Measurements from ENCODE around the gene SLIT3. TPM values are rescaled to one million over a fixed set of nuclear protein-coding genes. Genes with fewer than 3 reads are reported as not detected.

The SLIT3 gene
- total RNA-seq, 6 experiments from 2014 or later: 0.31 to 1.2 (median 0.65) TPM

DNA sequence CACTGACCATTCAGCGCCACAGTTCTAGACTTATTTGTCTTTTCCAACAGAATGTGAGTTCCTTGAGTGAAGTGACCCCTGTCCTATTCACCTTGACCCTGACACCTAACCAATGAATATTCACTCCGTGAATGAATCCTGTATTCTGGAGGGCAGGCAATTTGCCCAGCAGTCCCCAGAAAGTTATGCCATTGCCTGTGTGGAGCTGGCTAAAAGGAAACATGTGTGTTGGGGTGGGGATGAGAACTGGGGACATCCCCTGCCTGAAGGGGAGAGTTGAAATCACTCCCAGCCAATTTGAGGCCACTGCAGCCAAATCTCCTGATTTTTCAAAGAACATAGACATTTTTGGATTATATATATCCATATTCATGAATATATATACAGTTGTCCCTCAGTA, 199.0 kb downstream of the SLIT3 start:
- intact Hi-C loops (cut with DNase I): no loop called here
- Histone ChIP-seq H3K27ac (no peak overlapping the region), H3K27me3 (no peaks in the 10 kb centered on the region), H3K4me3 (no peak overlapping the region), H3K36me3 (no peaks in the 10 kb centered on the region), H3K4me1 (no peaks in the 10 kb centered on the region), H3K9me3 (no peaks in the 10 kb centered on the region)
- DNase-seq: no peak
- ATAC-seq: no peak
- TF ChIP-seq, protein P1, sequence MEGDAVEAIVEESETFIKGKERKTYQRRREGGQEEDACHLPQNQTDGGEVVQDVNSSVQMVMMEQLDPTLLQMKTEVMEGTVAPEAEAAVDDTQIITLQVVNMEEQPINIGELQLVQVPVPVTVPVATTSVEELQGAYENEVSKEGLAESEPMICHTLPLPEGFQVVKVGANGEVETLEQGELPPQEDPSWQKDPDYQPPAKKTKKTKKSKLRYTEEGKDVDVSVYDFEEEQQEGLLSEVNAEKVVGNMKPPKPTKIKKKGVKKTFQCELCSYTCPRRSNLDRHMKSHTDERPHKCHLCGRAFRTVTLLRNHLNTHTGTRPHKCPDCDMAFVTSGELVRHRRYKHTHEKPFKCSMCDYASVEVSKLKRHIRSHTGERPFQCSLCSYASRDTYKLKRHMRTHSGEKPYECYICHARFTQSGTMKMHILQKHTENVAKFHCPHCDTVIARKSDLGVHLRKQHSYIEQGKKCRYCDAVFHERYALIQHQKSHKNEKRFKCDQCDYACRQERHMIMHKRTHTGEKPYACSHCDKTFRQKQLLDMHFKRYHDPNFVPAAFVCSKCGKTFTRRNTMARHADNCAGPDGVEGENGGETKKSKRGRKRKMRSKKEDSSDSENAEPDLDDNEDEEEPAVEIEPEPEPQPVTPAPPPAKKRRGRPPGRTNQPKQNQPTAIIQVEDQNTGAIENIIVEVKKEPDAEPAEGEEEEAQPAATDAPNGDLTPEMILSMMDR (IDR thresholded peaks at IDR 0.05): no peak
- TF ChIP-seq POLR2A (IDR thresholded peaks at IDR 0.05): no peak
- WGBS (ENCODE audit: insufficient coverage, low coverage, low lambda C conversion rate, missing lambda C conversion rate): 68% methylated on average over 2 of the region's 2 CpGs

GRCh38 chr5:169100735-169101075, 200.2 kb downstream of the SLIT3 start:
- no peaks in the 10 kb centered on the region for H3K27me3 ChIP-seq

GRCh38 chr5:169099801-169100734, 200.9 kb downstream of the SLIT3 start:
- intact Hi-C loops (cut with DNase I): no loop called here
- H3K4me3 ChIP-seq: no peak overlapping the region
- ATAC-seq: no peak

More at GRCh38 chr5:169100735-169101075, 200.2 kb downstream of the SLIT3 start:
- TF ChIP-seq, protein P1 (IDR thresholded peaks at IDR 0.05): no peak
- TF ChIP-seq POLR2A (IDR thresholded peaks at IDR 0.05): no peak
- Histone ChIP-seq H3K9me3 (no peaks in the 10 kb centered on the region), H3K36me3 (no peaks in the 10 kb centered on the region), H3K4me1 (no peaks in the 10 kb centered on the region), H3K27ac (no peak overlapping the region), H3K4me3 (no peak overlapping the region)
- ATAC-seq: no peak
- intact Hi-C loops (cut with DNase I): no loop called here
- WGBS (ENCODE audit: insufficient coverage, low coverage, low lambda C conversion rate, missing lambda C conversion rate): 20% methylated on average over 1 of the region's 2 CpGs
- DNase-seq: no peak

GRCh38 chr5:169098331-169099121, 202.4 kb downstream of the SLIT3 start:
- Histone ChIP-seq H3K4me1 (no peaks in the 10 kb centered on the region), H3K4me3 (no peak overlapping the region), H3K36me3 (no peaks in the 10 kb centered on the region), H3K27me3 (no peaks in the 10 kb centered on the region), H3K9me3 (no peaks in the 10 kb centered on the region), H3K27ac (no peak overlapping the region)
- no peak for ATAC-seq
- intact Hi-C loops (cut with DNase I): no loop called here
- WGBS (ENCODE audit: insufficient coverage, low coverage, low lambda C conversion rate, missing lambda C conversion rate): 51% methylated on average over 12 of the region's 12 CpGs
- TF ChIP-seq, protein P1 (IDR thresholded peaks at IDR 0.05): no peak
- no peak for DNase-seq

More at GRCh38 chr5:169099801-169100734, 200.9 kb downstream of the SLIT3 start:
- Histone ChIP-seq H3K27ac (no peak overlapping the region), H3K27me3 (no peaks in the 10 kb centered on the region), H3K4me1 (no peaks in the 10 kb centered on the region), H3K36me3 (no peaks in the 10 kb centered on the region), H3K9me3 (no peaks in the 10 kb centered on the region)
- DNase-seq: no peak
- WGBS (ENCODE audit: insufficient coverage, low coverage, low lambda C conversion rate, missing lambda C conversion rate): 49% methylated on average over 9 of the region's 10 CpGs
- TF ChIP-seq, protein P1 (IDR thresholded peaks at IDR 0.05): no peak
- TF ChIP-seq POLR2A (IDR thresholded peaks at IDR 0.05): no peak

Data from right lobe of liver (tissue), 6 donors.